22Rv1 (cell line): ENCODE data around the gene CNIH2.
"Not testable (repeated sequence)": the region's sequence is repeated elsewhere in the genome, so short reads cannot be mapped to it uniquely, and the experiment has no call there.

Experiments
- H3K27ac ChIP-seq: fragments of 450-650 bp; 2 replicates; pipeline ENCODE4 v1.5.1; 2017
- ZFX ChIP-seq: fragments of 450-650 bp; IDR thresholded peaks from 2 replicates; pipeline ENCODE4 v1.6.1; 2017; ENCODE audit warnings: antibody characterized with exemption, borderline replicate concordance
- TF ChIP-seq, protein P1 (sequence below): fragments of 450-650 bp; IDR thresholded peaks from 2 replicates; pipeline ENCODE4 v1.5.1; 2017; ENCODE audit warnings: mild to moderate bottlenecking

The CNIH2 gene

DNA sequence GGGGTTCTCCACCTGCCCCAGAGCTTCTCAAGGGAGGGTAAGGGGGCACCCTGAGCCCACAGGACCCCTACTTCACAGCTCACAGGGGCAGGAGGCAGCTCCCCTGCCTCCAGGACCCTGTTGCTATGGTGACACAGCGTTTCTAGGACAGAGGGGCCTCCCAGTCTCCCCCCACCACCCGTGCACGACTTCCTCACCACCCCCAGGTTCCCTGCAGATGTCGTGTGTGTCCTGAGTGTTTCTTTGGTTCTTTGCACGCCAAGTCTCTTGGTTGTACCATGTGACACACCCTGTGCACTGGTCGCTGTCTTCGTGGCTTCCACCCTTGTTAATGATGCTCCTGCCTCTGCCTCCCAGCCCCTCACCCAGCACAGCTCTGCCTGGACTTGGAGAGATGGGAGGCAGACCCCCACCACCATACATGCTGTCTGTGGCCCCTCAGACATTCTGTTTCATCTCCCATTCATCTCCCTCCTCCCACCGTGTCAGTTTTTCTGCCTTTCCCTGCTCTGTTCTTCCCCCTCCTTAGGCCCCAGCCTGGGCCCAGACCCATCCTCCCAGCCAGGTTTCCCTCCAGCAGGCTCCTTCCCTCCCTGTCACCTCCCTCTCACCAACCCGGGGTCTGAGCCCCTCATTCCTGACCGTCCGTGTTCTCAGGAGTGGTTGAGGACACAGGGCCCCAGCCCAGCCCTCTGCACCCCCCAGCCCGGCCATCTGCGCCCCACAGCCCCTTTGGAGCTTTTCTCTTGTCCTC lies 34.0 kb upstream of the CNIH2 start:
- no peak overlapping the region for H3K27ac ChIP-seq
- no peak for TF ChIP-seq ZFX
- TF ChIP-seq, protein P1, sequence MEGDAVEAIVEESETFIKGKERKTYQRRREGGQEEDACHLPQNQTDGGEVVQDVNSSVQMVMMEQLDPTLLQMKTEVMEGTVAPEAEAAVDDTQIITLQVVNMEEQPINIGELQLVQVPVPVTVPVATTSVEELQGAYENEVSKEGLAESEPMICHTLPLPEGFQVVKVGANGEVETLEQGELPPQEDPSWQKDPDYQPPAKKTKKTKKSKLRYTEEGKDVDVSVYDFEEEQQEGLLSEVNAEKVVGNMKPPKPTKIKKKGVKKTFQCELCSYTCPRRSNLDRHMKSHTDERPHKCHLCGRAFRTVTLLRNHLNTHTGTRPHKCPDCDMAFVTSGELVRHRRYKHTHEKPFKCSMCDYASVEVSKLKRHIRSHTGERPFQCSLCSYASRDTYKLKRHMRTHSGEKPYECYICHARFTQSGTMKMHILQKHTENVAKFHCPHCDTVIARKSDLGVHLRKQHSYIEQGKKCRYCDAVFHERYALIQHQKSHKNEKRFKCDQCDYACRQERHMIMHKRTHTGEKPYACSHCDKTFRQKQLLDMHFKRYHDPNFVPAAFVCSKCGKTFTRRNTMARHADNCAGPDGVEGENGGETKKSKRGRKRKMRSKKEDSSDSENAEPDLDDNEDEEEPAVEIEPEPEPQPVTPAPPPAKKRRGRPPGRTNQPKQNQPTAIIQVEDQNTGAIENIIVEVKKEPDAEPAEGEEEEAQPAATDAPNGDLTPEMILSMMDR, result no peak

DNA sequence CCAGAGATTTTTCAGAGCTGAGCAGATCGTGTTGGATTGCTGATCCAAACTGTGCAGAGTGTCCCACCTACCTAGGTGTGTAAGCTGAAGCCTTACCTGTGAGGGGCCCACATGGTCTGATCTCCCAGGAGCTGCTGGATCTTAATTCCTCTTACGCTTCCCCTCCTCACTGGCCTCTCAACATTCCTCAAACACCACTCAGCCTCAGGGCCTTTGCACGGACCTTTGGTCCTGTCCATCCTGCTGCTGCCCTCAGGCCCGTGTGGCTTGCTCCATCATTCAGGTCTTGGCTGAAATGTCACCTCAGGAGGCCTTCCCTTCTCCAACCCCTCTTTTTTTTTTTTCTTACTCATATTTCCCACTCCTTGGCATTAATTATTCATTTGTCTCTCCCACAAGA lies 30.7 kb upstream of the CNIH2 start:
- no peak overlapping the region for H3K27ac ChIP-seq
- TF ChIP-seq, protein P1, result no peak
- TF ChIP-seq ZFX, result no peak

DNA sequence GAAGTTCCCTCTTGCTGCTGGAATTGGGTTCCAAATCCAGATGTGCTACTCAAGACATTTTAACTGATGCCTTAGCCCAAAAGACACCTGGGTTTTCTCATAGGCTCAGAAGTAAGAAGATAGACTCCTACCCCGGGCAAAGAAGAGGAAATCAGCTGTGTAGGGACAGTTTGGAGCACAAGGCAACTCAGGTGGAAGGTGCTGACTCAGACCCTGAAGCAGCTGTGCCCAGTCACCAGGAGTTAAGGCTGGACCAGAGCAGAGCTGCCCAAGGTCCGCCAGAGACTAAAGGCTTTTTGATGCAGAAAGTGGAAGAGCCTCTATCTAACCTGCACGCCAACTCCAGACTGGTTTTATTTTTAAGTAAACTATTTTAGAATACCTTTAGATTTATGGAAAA lies 30.2 kb upstream of the CNIH2 start:
- TF ChIP-seq ZFX, result no peak
- H3K27ac ChIP-seq, result no peak overlapping the region

DNA sequence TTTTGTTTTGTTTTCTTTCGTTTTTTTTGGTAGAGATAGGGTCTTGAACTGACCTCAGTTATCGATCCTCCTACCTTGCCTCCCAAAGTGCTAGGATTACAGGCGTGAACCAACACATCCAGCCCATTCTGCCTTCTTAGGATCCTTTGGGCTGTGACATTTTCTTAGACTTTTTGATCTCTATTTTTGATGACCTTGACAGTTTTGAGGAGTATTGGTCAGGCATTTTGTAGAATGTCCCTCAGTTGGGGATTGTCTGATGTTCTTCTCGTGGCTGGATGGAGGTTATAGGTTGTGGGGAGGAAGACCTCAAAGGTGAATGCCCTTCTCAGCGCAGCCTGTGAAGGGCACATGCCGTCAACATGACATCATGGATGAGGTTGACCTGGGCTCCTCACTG lies 29.1 kb upstream of the CNIH2 start:
- TF ChIP-seq ZFX, result no peak
- TF ChIP-seq, protein P1, result no peak
- H3K27ac ChIP-seq, result no peak overlapping the region

DNA sequence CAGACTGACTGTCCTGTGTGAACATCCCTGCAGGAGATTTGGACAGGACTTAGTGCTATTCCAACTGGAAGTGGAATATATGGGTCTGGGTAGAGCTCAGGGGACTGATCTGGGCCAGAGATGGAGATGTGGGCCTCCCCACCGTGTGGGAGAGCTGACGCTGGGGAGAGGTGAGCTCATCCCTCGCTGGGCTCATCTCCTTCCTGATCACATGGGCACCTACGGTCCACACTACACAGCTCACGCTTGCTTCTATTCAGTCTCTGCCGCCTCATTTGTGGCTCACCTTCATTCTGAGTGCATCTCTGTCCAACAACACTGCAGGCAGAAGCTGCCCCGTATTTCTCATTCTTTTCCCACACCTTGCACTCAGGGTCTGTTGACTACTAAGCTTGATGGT lies 26.2 kb upstream of the CNIH2 start:
- no peak overlapping the region for H3K27ac ChIP-seq
- TF ChIP-seq, protein P1, result no peak
- no peak for TF ChIP-seq ZFX

DNA sequence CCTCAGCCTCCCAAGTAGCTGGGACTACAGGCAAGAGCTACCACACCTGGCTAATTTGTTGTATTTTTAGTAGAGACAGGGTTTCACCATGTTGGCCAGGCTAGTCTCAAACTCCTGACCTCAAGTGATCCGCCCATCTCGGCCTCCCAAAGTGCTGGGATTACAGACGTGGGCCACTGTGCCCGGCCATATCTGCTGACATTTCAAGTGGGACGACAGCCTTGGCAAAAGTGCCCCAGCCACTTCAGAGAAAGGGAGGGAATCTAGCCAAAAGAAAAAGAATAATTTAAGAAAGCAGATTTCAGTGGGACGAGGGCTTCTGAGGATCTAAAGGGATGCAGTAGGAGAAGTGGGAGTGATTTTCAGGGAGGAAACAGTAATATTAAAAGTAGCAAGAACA lies 24.9 kb upstream of the CNIH2 start:
- not testable (repeated sequence) for H3K27ac ChIP-seq

DNA sequence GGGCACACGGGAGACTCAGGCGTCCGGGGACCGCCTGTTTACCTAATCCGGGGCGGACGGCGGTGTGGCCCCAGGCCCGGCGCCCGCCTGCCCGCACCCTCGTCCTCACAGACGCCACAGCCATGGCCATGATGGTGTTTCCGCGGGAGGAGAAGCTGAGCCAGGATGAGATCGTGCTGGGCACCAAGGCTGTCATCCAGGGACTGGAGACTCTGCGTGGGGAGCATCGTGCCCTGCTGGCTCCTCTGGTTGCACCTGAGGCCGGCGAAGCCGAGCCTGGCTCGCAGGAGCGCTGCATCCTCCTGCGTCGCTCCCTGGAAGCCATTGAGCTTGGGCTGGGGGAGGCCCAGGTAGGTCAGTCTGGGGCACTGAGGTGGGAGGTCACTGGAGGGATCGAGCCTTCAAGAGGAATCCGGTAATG lies 19.5 kb upstream of the CNIH2 start:
- peak overlapping the region; percentile 90 for H3K27ac ChIP-seq
- TF ChIP-seq ZFX, result no peak
- TF ChIP-seq, protein P1, result peak; percentile 67

DNA sequence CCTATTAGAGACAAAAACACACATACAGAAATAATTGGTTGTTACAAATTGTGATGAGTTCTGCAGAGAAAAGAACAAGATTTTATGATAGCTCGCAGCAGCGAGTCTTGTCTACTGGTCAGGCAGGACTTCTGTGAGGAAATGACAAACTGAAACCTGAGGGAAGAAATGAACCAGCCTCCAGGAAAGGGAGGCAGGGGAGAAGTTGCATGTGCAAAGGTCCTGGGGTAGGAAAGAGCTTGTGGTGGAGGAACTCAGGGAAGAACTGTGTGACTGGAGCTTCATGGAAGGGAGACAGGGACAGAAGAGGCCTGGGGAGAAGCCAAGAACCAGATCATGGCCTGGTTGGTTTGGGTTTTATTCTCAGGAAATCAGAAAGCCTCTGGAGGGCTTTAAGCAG lies 18.8 kb upstream of the CNIH2 start:
- no peak for TF ChIP-seq ZFX
- TF ChIP-seq, protein P1, result no peak
- H3K27ac ChIP-seq, result peak overlapping the region; percentile 90
